GM12891 (cell line): ENCODE data around the gene GPR55.

ENCODE experiments used
- DNase-seq: peaks from one replicate; pipeline ENCODE4 v3.0.0; 2011; ENCODE audit warnings: low spot score; ENCODE audit not compliant: insufficient read length
- FAIRE-seq: peaks from 2 replicates; lab custom pipeline; 2011; peaks lifted over from hg19 to GRCh38; lab: Jason Lieb, UNC
- PAX5 ChIP-seq: IDR thresholded peaks from 2 replicates; pipeline ENCODE4 v1.6.1; 2011; ENCODE audit warnings: low read length, moderate library complexity, mild to moderate bottlenecking; ENCODE audit not compliant: insufficient read depth, severe bottlenecking
- POLR2A ChIP-seq: IDR thresholded peaks from 2 replicates; pipeline ENCODE4 v1.6.1; 2011; ENCODE audit warnings: low read depth, low read length, control low read depth
- POLR2AphosphoS5 ChIP-seq: IDR thresholded peaks from 2 replicates; pipeline ENCODE4 v1.6.1; 2011; ENCODE audit warnings: low read depth, low read length, control low read depth
- POU2F2 ChIP-seq: IDR thresholded peaks from 2 replicates; pipeline ENCODE4 v1.6.1; 2011; ENCODE audit warnings: low read depth, mild to moderate bottlenecking, control low read depth, low read length, moderate library complexity
- SPI1 ChIP-seq: IDR thresholded peaks from 2 replicates; pipeline ENCODE4 v1.6.1; 2011; ENCODE audit warnings: low read depth, low read length, control low read depth
- TAF1 ChIP-seq: IDR thresholded peaks from 2 replicates; pipeline ENCODE4 v1.6.1; 2011; ENCODE audit warnings: low read depth, low read length, control low read depth

GPR55 gene

GRCh38 chr2:230889911-230890601 is 35.0 kb downstream of the GPR55 start:
- DNase-seq, result no peak
- FAIRE-seq, result no peak
- TF ChIP-seq POLR2AphosphoS5, result no peak
- no peak for TF ChIP-seq SPI1
- no peak for TF ChIP-seq PAX5
- no peak for TF ChIP-seq POLR2A
- no peak for TF ChIP-seq TAF1
- no peak for TF ChIP-seq POU2F2

DNA sequence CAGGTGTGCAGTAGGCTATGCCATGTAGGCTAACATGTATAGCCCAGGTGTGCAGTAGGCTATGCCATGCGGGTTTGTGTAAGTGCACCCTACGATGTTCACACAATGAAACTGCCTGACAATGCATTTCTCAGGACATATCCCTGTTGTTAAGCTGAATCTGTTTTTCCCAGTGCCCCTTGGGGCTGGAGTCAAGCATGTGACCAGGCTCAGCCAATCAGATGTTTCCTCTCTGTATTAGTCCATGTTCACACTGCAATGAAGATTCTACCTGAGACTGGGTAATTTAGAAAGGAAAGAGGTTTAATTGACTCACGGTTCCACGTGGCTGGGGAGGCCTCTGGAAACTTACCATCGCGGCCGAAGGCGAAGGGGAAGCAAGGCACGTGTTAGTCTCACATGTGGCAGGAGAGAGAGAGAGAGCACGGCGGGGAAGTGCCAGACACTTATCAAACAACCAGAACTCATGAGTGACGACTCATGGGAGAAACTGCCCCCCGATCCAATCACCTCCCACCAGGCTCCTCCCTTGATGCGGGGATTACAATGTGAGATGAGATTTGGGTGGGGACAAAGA is 36.1 kb downstream of the GPR55 start:
- TF ChIP-seq POLR2A (no peak), POU2F2 (no peak), SPI1 (no peak), PAX5 (no peak), TAF1 (no peak), POLR2AphosphoS5 (no peak)
- no peak for DNase-seq
- FAIRE-seq, result peak; percentile 23

DNA sequence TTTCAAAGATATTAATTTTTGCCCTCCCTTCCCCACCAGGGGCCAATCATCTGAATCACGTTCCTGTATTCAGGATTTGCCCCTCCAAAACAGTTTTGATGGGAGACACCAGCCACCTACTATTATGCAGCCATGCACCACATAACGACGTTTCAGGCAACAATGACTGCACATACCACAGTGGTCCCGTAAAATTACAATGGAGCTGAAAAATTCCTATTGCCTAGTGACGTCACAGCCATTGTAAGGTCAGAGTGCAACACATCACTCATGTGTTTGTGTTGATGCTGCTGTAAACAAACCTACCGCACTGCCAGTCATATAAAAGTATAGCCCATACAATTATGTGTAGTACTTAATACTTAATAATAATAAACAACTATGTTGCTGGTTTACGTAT is 37.7 kb downstream of the GPR55 start:
- TF ChIP-seq SPI1 (no peak), POU2F2 (no peak), TAF1 (no peak), POLR2AphosphoS5 (no peak), POLR2A (no peak), PAX5 (no peak)
- DNase-seq (no peak), FAIRE-seq (peak; percentile 5)

GRCh38 chr2:230886671-230887071 is 38.4 kb downstream of the GPR55 start:
- DNase-seq (no peak), FAIRE-seq (no peak)
- TF ChIP-seq PAX5 (no peak), SPI1 (no peak), TAF1 (no peak), POLR2AphosphoS5 (no peak), POU2F2 (no peak)

- TF ChIP-seq SPI1, result no peak
- no peak for TF ChIP-seq POU2F2
- no peak for TF ChIP-seq TAF1
- no peak for TF ChIP-seq POLR2A
- TF ChIP-seq PAX5, result no peak
- TF ChIP-seq POLR2AphosphoS5, result no peak
- no peak for DNase-seq
- no peak for FAIRE-seq
Observed at GRCh38 chr2:230886206-230886605, 38.8 kb downstream of the GPR55 start.

- DNase-seq (peak; percentile 66), FAIRE-seq (peak; percentile 95)
- TF ChIP-seq SPI1 (0 out of 2 replicates have a peak, but pooled peaks have one; percentile 12), TAF1 (no peak)
Observed at GRCh38 chr2:230885463-230886130, 39.4 kb downstream of the GPR55 start.

DNA sequence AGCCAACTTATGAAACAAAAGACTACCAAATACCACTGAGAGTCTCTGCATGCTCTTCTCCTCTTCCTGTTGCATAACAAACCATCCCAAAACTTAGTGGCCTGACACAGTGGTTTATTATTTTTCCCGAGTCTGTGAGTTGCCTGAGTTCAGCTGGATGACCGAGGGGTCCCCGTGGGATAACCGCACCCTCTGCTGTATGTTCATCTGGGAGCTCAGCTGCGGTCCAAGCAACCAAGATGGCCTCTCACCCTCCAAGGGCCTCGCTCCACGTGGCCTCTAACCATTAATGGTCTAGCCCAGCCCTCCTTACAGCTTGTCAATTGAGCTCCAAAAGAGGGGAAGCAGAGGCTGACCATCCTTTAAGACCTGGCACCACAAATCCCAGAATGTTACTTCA is 43.2 kb downstream of the GPR55 start:
- TF ChIP-seq POU2F2, result no peak
- TF ChIP-seq POLR2A, result no peak
- no peak for TF ChIP-seq POLR2AphosphoS5
- TF ChIP-seq TAF1, result no peak
- TF ChIP-seq SPI1, result no peak
- TF ChIP-seq PAX5, result no peak
- DNase-seq (no peak), FAIRE-seq (no peak)

DNA sequence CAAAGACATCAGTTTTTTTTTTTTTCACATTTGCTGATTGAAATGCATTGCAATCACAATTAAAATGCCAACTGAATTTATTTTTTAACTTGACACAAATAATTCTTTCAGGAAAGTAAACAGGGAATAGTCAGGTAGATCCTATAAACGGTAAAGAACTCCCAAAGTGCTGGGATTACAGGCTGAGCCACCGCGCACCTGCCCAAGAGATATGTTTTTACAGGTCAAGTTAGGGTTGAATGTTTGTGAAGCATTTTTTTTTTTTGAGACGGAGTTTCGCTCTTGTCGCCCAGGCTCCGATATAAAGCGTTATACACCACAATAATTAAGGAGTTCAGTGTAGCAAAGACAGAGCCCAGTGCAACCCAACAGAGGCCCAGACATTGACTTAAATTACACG is 45.2 kb downstream of the GPR55 start:
- DNase-seq (no peak), FAIRE-seq (peak; percentile 68)
- TF ChIP-seq PAX5 (no peak), TAF1 (no peak), SPI1 (no peak), POU2F2 (no peak)

DNA sequence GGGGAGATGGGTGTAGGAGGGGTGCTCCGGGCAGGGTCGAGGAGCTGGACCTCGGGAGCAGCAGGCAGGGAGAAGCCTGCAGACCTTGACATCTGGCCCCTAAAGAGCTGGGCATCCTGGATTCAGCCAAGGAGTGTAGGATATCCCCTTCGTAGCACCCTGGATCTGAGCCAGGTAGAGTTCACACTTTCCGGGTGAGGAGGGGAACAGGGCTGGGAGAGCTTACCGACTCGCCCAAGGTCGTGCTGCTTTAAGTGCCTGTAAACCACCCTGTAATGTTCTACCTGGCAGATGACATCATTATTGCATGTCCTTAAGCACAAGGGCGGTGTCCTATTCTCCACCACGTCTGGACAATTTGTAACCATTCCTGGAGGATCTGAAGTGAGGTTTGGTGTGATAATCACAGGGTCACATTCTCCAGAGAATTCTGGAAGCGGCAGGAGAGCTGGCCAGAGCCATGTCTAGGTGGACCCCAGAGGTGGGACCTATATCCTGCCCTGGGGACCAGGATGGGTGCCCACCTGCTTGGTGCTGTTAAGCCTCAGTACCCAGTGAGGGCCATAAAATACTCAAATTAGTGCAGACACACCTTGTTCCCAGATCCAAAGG is 45.7 kb downstream of the GPR55 start:
- FAIRE-seq (no peak), DNase-seq (no peak)
- TF ChIP-seq SPI1, result no peak
- no peak for TF ChIP-seq POU2F2
- TF ChIP-seq POLR2AphosphoS5, result no peak
- no peak for TF ChIP-seq TAF1
- TF ChIP-seq POLR2A, result no peak; the same call in 1 of the 2 replicates
- no peak for TF ChIP-seq PAX5
